Left forelimb (tissue), 1 donor: ENCODE measurements around the gene OR52B2.

Source experiments
- DNase-seq: peaks from one replicate; pipeline ENCODE4 v3.0.0-alpha.2; 2018; ENCODE audit warnings: low spot score

OR52B2 gene

DNA sequence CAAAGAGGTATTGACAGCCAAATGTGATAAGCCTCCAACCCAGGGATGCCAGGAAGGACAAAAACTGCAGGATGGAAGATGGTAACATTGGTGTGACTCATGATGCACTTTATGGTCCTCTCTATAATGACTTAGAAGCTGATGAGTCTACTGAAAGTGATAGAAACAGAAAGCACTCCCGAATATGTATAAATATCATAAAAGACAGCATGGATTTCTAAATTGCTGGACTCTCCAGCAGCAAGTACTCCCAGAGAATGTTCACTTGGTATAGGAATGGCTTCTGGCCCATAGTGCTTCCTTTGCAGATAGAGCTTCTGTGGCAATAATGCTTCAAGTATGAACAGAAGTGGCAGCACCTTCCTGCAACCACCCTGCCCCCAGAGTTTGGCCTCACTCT is at the start of gene OR52B2:
Gene OR52B2 (minus strand): TSS at position 101 of the 400 bp plus-strand sequence. CDS start 0 bp downstream, at position 101.
- no peak for DNase-seq

DNA sequence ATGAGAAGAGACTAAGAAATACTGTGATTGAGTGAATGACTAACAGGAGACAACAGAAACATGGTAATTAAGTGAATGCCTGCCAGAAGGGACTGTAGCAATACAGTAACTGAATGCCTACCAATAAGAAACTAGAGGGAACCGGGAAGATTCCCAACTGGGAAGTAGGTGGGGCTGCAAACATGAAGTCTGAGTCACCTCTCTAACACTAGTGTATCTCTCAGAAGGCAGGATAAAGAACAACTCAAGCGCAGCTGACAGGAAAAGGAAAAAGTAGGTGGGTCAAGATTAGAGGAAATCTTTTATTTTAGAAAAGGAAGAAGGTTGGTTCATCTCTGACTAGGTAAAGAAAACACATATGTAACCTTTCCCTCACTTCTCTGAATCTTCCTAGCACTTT is 49.2 kb upstream of the OR52B2 start:
- no peak for DNase-seq

DNA sequence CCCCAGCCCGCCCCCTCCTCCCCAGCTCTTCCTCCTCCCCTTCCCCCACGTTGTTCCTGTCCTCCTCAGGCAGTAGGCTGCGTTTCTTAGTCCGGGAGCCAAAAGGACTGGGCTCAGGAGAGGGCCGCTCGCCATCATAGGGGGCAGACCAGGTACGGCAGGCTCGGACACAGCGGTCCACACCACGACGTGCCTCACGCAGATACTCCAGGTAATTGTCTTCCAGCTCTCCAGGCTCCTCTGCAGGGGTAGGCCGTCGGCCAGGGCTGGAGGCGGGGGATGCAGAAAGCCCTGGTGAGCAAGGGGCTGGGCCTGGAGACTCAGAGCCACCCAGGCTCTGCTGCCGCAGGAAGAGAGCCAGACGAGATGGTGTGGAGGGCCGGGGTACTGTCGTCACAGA is 47.6 kb upstream of the OR52B2 start:
- no peak for DNase-seq

DNA sequence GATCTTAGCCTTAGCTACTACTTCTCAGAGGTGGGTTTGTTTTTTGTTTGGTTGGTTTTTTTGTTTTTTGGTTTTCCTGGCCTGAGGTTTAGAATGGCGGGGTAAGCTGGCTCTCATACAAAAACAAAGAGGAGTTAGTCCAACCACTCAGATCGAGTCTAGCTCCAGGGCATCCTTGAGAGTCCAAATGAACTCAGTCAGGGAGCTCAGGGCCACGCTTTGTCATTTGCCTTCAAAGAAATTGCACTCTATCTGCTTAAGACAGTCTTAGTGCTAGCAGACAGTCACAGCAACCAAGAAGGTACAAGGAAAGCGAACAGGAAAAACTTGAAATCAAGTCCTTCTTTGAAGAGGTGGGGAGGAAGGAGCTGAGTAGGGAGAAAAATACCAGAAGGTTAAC is 46.4 kb upstream of the OR52B2 start:
- no peak for DNase-seq

DNA sequence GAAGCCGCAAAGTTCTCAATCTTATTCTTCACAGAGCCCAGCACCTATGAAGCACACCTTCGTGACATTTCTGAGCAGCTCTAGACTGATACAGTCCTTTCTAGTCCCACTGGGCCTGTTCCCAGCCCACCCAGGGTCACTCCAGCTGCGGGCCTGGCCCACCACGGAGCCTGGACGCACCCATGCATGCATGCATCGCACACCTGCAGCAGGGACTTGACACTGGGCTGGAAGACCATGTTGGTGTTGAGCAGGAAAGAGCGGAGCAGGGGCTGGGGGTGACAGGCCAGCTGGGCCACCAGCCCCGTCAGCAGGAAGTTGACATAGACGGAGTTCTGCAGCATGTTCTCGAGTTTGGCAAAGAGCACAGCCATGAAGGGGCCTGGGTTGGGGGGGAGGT is 44.4 kb upstream of the OR52B2 start:
- DNase-seq = peak; percentile 34

DNA sequence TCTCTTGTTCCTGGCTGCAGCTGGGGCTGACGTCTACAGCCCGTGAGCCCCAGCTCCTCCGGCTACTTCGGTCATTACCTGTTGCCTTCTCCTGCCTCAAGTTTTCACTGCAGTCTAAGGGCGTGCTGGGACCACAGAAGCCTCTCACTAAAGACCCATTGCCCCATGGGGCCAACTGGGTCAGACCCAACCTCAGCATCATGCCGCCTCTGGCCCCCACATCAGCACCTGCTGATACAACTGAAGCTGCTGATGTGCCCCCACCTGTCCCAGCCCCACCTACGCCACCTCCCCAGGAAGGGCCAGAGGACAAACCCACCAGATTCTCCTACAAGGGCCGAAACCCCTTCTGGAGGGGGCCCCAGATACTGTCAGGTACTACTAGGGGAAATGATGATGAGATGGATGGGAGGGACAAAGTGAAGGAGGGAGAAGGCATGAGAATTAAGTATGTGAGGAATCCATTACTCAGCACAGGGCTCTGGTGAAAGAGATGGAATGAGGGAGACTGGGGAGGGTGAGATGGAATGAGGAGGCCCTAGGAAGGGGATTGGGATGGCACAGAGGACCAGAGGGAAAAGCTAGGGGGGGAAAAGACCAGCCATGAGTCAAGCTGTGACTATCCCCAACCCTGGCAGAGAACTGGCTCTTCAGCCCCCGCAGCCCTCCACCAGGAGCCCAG is 40.3 kb upstream of the OR52B2 start:
- peak; percentile 31 for DNase-seq

DNA sequence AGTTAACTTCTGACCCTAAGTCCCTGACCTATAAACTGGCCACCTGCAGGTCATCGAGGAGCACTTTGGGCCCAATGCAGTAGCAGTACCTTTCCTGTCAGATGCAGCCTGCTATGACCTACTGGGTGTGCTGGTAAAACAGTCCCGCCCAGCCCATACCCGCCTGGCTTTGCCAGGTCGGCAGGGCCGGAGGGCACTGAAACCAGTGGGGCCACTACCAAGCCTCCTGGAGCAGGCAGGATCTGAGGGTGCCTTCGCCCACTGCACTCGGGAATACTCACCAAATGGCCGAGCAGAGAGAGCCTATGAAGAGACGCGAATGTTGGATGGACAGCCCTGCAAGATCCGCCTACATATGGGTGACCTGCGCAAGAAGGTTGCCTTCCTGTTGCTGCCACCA is 39.7 kb upstream of the OR52B2 start:
- peak; percentile 52 for DNase-seq

DNA sequence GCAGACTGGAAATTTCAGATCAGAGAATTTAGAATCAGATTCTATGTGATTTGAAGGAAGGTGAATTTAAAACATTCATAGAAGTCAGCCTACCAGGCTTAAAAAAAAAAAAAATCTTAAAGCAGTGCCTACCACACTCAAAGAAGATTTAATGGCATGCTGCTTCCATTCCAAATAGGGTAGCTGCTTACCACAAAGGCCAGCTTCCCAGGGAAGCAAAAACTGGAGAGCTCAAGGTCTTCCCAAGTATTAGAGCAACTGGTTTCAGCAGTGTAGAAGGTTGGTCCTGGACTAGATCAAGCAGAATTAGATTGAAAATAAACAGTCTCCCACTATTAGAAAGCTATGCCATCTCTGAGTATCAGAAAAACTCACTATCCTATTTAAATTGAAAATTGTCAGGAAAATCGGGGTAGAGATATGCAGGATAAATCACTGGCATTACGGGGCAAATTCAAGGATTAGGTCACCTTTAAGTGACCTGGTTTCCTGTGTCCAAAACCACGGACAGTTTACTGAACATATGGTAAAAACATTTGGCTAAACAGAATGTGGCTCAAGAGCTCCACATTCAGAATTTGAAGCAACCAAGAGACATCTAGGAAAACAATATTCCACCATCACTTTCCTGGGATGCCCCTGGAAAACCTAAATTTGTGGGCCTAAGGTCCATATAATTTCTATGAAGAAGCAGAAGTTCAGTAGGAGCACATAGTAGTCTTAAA is 36.5 kb upstream of the OR52B2 start:
- DNase-seq = no peak

DNA sequence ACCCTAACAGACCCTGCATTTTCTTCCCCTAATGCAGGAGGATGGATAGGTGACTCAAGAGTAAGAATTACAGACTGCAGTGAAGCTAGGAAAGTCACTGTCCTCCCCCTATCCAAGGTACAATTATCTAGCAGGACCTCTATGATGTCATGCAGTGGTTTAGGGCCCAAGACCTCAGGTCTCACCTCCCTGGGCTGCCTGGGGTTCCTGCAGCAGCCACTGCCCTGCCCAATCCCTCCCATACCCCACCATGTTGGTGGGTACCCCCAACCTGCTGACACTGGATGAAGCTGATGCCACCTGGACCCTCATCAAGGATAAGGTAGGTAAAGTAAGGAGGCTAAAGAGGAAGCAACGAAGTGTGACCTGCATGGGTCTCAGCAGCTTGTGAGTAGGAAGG is 35.2 kb upstream of the OR52B2 start, which contains the start of gene C11orf42:
Gene C11orf42 (plus strand): TSS at position 192 of the 400 bp plus-strand sequence. CDS start 59 bp downstream, at position 251.
- peak; percentile 44 for DNase-seq

DNA sequence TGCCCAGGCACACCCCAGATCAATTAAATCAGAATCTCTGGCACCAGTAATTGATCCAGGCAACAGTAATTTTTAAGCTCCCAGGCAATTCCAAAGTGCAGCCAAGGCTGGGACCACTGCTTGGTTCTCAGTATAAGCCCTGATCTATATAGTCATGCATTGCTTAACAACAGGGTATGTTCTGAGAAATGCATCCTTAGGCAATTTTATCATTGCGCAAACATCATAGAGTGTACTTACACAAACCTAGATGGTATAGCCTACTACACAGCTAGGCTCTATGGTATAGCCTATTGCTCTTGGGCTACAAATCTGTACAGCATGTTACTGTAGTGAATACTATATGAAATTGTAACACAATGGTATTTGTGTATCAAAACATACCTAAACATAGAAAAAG is 34.6 kb upstream of the OR52B2 start:
- DNase-seq = no peak

DNA sequence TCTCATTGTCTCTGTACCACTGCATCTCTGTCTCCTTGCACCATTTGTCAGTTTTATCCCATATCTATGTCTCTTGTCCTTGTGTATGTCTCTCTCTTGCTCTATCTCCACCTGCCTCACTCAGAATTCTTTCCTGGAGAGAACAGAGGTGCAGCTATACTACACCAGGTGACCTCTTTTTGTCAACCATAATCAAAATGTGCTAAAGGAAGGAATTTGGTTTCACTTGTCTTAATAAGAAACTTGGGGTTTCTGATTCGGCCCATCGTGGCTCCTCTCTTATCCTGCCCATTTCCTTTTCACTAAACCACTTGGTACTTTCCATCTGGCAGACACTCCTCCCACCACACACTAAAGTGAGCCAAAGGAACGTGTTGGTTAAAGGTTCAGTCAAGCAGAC is 33.2 kb upstream of the OR52B2 start:
- DNase-seq = no peak

DNA sequence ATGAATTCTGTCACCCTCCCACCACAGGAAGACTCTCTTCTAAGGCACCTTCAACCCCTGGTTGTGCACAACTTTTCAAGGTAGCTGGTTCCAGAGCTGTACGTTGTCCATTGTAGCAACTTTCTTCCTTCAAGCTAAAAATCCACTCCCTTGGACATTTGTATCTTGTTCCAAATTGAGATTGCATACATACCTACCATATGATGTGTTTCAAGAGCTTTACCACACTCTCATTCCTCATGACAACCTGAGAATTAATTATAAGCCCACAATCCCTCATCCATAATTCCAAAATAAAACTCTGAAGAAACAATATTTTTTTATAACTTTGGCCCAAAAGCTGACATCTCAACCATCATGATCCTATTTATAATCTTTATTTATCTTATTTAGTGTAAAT is 31.9 kb upstream of the OR52B2 start:
- DNase-seq = no peak

DNA sequence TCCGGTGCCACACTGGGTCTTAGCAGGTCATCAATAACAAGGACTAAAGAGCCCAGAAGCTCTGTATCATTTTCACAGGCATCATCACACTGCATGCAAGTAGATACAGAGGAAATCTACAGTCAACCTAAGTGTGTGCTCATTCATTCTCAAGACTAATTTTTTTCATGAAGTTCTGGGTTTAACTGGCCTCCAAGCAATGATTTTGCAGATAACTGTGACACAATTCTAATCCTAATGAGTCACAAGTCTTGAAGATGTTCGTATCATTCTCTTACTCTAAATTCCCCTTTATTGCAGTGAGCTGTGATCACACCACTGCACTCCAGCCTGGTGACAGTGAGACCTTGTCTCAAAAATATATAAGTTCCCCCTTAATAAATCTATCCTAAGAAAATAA is 31.4 kb upstream of the OR52B2 start:
- no peak for DNase-seq

DNA sequence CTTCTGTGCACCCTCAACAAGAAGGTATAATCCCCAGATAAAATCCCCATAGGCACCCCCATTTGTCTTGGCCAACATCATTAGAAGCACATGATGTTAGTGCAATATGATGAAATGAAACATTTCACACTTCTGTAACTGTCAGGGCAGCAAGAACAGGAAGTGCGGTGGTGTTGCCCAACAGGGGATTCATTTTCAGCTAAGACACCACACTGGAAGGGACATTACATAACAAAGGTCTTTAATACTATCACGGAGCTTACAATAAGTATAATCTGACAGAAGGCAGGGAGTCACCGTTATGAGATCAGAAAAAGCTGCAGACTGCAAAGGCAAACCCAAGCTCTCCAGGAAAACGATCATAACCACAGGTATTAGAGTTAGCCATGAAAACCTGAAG is 30.8 kb upstream of the OR52B2 start:
- peak; percentile 4 for DNase-seq

DNA sequence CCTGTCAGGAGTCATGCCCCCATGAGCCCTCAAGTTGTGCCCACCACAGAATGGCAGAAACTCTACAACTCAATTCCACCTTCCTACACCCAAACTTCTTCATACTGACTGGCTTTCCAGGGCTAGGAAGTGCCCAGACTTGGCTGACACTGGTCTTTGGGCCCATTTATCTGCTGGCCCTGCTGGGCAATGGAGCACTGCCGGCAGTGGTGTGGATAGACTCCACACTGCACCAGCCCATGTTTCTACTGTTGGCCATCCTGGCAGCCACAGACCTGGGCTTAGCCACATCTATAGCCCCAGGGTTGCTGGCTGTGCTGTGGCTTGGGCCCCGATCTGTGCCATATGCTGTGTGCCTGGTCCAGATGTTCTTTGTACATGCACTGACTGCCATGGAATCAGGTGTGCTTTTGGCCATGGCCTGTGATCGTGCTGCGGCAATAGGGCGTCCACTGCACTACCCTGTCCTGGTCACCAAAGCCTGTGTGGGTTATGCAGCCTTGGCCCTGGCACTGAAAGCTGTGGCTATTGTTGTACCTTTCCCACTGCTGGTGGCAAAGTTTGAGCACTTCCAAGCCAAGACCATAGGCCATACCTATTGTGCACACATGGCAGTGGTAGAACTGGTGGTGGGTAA is 29.2 kb upstream of the OR52B2 start, which contains the start of gene OR52W1:
Gene OR52W1 (plus strand): TSS at position 51 of the 637 bp plus-strand sequence. CDS start 0 bp downstream, at position 51.
- peak; percentile 42 for DNase-seq

DNA sequence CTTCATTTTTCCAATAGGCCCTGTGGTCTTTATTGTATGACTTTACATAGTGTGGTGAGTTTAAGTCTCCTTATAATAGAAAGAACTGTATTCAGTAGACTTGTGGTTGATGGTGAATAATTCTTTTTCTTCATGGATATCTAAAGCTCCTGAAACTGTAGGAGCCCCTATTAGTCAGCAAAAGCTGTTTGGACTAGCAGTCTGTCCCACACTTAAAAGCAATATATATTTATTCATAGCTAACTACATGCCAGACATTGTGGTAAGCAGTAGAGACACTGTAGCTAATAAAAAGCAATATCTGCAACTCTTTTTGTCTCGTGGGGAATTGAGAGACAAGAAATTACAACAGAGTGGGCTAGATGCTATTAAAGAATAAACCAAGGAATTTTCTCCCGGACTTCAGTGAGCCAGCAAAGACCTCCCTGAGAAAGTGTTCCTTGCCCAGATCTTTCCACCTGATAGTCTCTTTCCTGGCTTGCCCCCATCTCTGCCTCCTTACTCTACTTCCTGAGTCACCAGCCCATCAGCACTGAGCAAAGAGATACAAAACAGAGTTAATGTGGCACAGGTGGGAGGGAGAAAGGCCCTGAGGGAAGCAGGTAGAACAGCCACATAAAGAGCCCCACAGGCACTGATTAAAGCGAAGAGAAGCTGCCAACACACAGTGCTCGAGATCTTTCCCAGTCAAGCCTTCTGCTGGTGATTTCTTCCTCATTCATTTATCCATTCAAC is 27.5 kb upstream of the OR52B2 start:
- no peak for DNase-seq

DNA sequence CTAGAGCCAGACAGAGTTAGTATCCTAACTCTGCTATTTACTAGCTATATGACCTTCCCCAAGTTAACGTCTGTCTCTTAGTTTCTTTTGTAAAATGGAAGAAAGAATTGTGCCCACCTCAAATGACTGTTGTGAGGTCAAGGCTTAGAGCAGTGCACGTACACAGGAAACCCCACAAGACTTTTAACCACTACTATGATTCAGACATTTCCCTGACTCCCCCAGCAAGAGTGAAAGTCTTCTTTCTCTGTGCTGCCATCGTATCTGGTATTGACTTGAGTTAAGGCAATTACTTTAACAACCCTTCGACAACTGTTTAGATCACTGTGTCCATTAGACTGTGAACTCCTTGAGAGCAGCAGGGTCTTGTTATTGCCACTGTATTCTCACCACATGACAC is 26.3 kb upstream of the OR52B2 start:
- DNase-seq = no peak

DNA sequence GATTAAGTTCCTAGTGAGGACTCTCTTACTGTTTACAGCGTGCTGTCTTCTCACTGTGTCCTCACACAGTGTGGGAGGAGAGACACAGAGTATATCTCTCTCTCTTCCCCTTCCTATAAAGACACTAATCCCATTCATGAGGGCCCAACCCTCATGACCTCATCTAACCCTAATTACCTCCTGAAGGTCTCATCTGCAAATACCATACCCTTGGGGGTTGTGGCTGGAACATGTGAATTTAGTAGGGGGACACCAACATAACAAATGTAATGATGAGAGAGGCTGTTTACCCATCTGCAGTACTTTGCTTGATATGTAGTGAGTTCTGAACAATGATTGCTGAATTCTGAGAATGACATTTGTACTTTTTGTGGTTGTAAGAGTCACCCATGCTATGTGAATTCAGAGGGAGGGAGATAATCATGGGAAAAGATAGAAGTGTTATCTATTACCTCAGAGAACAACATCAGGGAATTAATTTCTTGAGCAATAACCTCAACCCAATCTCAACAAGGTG is 24.0 kb upstream of the OR52B2 start:
- no peak for DNase-seq

DNA sequence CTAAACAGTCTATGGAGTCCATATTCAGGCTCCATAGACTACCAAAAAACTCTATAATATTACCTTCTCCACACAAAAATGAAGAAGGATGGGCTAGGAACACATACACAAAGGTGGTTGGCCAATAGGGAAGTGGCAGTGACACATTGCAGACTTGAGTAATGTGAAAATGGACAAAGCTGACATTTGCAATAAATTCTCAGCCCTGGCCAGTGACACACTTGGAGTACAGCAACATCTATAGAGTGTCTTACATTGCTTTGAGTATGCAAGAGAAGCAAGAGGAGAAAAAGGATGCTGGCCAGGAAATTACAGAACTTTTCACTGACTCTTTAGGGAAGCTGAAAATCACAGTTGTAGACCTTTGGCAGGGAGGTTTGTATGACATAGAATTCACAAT is 21.6 kb upstream of the OR52B2 start:
- DNase-seq = no peak

DNA sequence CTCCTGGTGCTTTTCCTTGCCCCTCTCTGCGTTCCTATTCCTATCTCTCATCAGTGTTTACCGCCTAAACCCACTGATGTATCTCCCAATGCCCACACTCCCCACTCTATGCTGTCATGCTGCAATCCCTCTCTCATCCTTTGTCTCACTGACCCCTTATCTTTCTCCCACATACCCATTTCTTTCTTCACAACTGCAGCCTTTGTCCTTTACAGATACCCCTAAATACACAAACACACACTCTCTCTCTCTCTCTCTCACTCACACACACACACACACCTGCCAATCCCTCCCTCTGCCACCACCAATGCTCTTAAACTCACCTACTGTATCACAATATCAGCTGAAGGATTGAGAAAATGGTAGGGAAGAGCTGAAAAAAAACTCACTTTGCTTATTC is 5.3 kb upstream of the OR52B2 start:
- no peak for DNase-seq

DNA sequence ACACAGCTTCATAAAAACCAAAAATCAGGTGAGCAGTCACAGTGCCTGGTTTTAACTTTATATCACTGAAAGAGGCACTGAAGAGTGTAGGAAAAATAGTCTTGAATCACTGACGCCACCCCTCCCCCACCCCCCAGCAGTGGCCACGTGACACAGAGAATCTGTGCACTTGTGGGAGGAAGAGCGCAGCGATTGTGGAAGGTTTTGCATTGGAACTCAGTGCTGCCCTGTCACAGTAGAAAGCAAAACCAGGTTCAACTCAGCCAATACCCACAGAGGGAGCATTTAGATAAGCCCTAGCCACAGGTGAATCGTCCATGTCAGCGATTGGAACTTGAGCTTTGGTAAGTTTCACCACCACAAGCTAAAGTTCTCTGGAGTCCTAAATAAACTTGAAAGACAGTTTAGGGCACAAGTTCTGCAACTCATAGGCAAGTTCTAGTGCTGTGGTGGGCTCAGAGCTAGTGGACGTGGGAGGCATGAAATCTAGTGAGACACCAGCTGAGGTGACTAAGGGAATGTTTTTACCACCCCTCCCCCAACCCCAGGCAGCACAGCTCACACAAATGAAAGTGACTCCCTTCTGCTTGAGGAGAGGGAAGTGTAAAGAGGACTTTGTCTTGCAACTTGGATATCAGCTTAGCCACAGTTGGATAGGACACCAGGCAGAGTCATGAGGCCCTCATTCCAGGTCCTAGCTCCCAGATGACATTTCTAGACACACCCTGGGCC is 13.3 kb downstream of the OR52B2 start:
- DNase-seq = no peak
